Measurements from ENCODE around the gene CD55.

CD55 gene

GRCh38 chr1:207323425-207324225 is 2.1 kb downstream of the CD55 start:
- no peak overlapping the region for H3K9ac ChIP-seq (ENCODE audit: low read length)
- H3K4me1 ChIP-seq (ENCODE audit: control insufficient read depth in 1 of 2, insufficient read depth in 2 of 2, low read length in 2 of 2): peaks cover 0 to 3% of the 10 kb centered on the region in 2 experiments
- no peak for DNase-seq
- H3K4ac ChIP-seq (ENCODE audit: low read depth, low read length): no peak overlapping the region
- peaks cover 8% of the 10 kb centered on the region for H3K79me1 ChIP-seq (ENCODE audit: low read length)
- no peaks in the 10 kb centered on the region for H3K9me3 ChIP-seq (ENCODE audit: insufficient read depth, low read depth, low read length)
- no peak overlapping the region for H4K91ac ChIP-seq (ENCODE audit: low read depth, low read length)
- no CpG with 5 or more reads among the region's 5 CpGs for WGBS (ENCODE audit: extremely low coverage, insufficient coverage, insufficient read length)
- H2AFZ ChIP-seq (ENCODE audit: insufficient read depth, low read length, poor library complexity): no peak overlapping the region
- no peak overlapping the region for H3K23ac ChIP-seq (ENCODE audit: low read length)
- no peaks in the 10 kb centered on the region for H3K27me3 ChIP-seq (ENCODE audit: insufficient read depth, low read length)
- no peak overlapping the region for H3K14ac ChIP-seq (ENCODE audit: low read length)
- no peak overlapping the region for H3K4me2 ChIP-seq (ENCODE audit: low read length)
- H3K79me2 ChIP-seq (ENCODE audit: control insufficient read depth, insufficient read depth, low read length, poor library complexity): peaks cover 5% of the 10 kb centered on the region
- H3K18ac ChIP-seq (ENCODE audit: low read length): no peak overlapping the region
- no peak overlapping the region for H2BK12ac ChIP-seq (ENCODE audit: low read length)
- no peak overlapping the region for H4K8ac ChIP-seq (ENCODE audit: low read depth, low read length)
- H4K12ac ChIP-seq (ENCODE audit: low read depth, low read length): no peak overlapping the region
- no peak overlapping the region for H2BK120ac ChIP-seq (ENCODE audit: insufficient read depth, low read length, poor library complexity)
- no peak overlapping the region for H2AK5ac ChIP-seq (ENCODE audit: low read length)
- no peak overlapping the region for H3K27ac ChIP-seq (ENCODE audit: low read depth, low read length)
- no peak overlapping the region for H2BK5ac ChIP-seq (ENCODE audit: low read depth, low read length, poor library complexity)
- H3K36me3 ChIP-seq (ENCODE audit: control insufficient read depth in 1 of 2, insufficient read depth in 2 of 2, low read length in 2 of 2): no peaks in the 10 kb centered on the region
- H3K4me3 ChIP-seq (ENCODE audit: low read depth, low read length): no peak overlapping the region

DNA sequence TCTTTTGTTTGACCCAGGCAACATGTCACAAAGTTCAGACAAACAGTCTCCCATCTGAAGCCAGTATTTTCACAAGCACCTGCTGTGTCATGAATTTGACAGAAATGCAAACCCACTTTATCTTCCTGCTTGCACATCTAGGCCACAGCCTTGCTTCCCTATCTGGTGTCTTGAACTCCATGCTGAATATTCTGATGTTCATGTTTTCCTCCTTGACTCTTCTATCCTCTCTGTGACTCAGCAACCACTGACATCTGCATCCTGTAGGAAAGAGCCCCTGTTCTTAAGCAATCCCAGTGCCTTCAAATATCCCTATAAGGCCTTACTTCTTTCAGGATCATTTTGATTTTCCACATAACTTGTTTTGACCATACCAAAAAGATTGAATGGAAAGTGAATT is 6.5 kb downstream of the CD55 start:
- H3K4me2 ChIP-seq (ENCODE audit: low read length): no peak overlapping the region
- H3K4me3 ChIP-seq (ENCODE audit: low read depth, low read length): no peak overlapping the region
- H3K18ac ChIP-seq (ENCODE audit: low read length): no peak overlapping the region
- H2BK5ac ChIP-seq (ENCODE audit: low read depth, low read length, poor library complexity): no peak overlapping the region
- H3K79me2 ChIP-seq (ENCODE audit: control insufficient read depth, insufficient read depth, low read length, poor library complexity): no peaks in the 10 kb centered on the region
- no peak overlapping the region for H3K27ac ChIP-seq (ENCODE audit: low read depth, low read length)
- H3K36me3 ChIP-seq (ENCODE audit: control insufficient read depth in 1 of 2, insufficient read depth in 2 of 2, low read length in 2 of 2): peaks cover 0 to 3% of the 10 kb centered on the region in 2 experiments
- no peak overlapping the region for H4K12ac ChIP-seq (ENCODE audit: low read depth, low read length)
- H3K4me1 ChIP-seq (ENCODE audit: control insufficient read depth in 1 of 2, insufficient read depth in 2 of 2, low read length in 2 of 2): no peaks in the 10 kb centered on the region
- no peak overlapping the region for H4K91ac ChIP-seq (ENCODE audit: low read depth, low read length)
- no peak overlapping the region for H2AK5ac ChIP-seq (ENCODE audit: low read length)
- no peak overlapping the region for H4K8ac ChIP-seq (ENCODE audit: low read depth, low read length)
- no peak overlapping the region for H3K4ac ChIP-seq (ENCODE audit: low read depth, low read length)
- H3K9ac ChIP-seq (ENCODE audit: low read length): no peak overlapping the region
- no peak overlapping the region for H2BK12ac ChIP-seq (ENCODE audit: low read length)
- no peaks in the 10 kb centered on the region for H3K27me3 ChIP-seq (ENCODE audit: insufficient read depth, low read length)
- DNase-seq: no peak
- H3K14ac ChIP-seq (ENCODE audit: low read length): no peak overlapping the region
- H2BK120ac ChIP-seq (ENCODE audit: insufficient read depth, low read length, poor library complexity): no peak overlapping the region
- H3K79me1 ChIP-seq (ENCODE audit: low read length): no peaks in the 10 kb centered on the region
- H3K23ac ChIP-seq (ENCODE audit: low read length): no peak overlapping the region
- no peaks in the 10 kb centered on the region for H3K9me3 ChIP-seq (ENCODE audit: insufficient read depth, low read depth, low read length)
- H2AFZ ChIP-seq (ENCODE audit: insufficient read depth, low read length, poor library complexity): no peak overlapping the region

DNA sequence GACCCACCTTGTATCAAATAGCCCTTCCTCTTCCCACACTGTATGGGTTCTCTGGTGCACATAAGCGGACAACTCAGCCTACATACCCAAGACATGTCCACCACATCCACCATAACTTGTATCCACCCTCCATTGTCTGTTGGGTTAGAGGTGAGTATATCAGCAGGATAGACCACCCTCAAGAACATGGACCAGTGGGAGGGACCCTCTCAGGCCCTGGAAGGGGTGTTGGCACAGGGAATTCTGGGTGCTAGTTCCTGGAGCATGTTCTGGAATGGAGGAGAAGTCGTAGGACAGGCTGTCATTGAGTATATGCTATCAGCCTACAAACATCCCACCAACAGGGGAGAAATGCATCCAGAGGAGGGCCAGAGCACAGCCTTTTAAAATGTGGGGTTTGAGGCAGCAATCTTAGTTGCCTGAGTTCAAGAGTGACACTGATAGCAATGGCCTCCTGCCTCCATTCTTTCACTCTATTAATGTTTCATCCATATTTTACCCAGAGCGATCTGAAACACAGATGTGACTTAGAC is 7.5 kb downstream of the CD55 start:
- H3K79me1 ChIP-seq (ENCODE audit: low read length): no peaks in the 10 kb centered on the region
- no peak overlapping the region for H2BK5ac ChIP-seq (ENCODE audit: low read depth, low read length, poor library complexity)
- no peak overlapping the region for H4K8ac ChIP-seq (ENCODE audit: low read depth, low read length)
- H3K79me2 ChIP-seq (ENCODE audit: control insufficient read depth, insufficient read depth, low read length, poor library complexity): no peaks in the 10 kb centered on the region
- no peak overlapping the region for H3K23ac ChIP-seq (ENCODE audit: low read length)
- no peak overlapping the region for H3K4me3 ChIP-seq (ENCODE audit: low read depth, low read length)
- no peak overlapping the region for H3K4me2 ChIP-seq (ENCODE audit: low read length)
- H2BK120ac ChIP-seq (ENCODE audit: insufficient read depth, low read length, poor library complexity): no peak overlapping the region
- H3K4me1 ChIP-seq (ENCODE audit: control insufficient read depth in 1 of 2, insufficient read depth in 2 of 2, low read length in 2 of 2): no peaks in the 10 kb centered on the region
- no peak overlapping the region for H4K91ac ChIP-seq (ENCODE audit: low read depth, low read length)
- H4K12ac ChIP-seq (ENCODE audit: low read depth, low read length): no peak overlapping the region
- no peaks in the 10 kb centered on the region for H3K27me3 ChIP-seq (ENCODE audit: insufficient read depth, low read length)
- no peak overlapping the region for H3K9ac ChIP-seq (ENCODE audit: low read length)
- no peaks in the 10 kb centered on the region for H3K9me3 ChIP-seq (ENCODE audit: insufficient read depth, low read depth, low read length)
- no peak overlapping the region for H2BK12ac ChIP-seq (ENCODE audit: low read length)
- DNase-seq: no peak
- no peak overlapping the region for H3K27ac ChIP-seq (ENCODE audit: low read depth, low read length)
- H2AFZ ChIP-seq (ENCODE audit: insufficient read depth, low read length, poor library complexity): no peak overlapping the region
- no peak overlapping the region for H3K18ac ChIP-seq (ENCODE audit: low read length)
- no peak overlapping the region for H3K14ac ChIP-seq (ENCODE audit: low read length)
- no peak overlapping the region for H2AK5ac ChIP-seq (ENCODE audit: low read length)
- H3K36me3 ChIP-seq (ENCODE audit: control insufficient read depth in 1 of 2, insufficient read depth in 2 of 2, low read length in 2 of 2): peaks cover 0 to 3% of the 10 kb centered on the region in 2 experiments
- no CpG with 5 or more reads among the region's 3 CpGs for WGBS (ENCODE audit: extremely low coverage, insufficient coverage, insufficient read length)
- H3K4ac ChIP-seq (ENCODE audit: low read depth, low read length): no peak overlapping the region

- no peak overlapping the region for H3K4me3 ChIP-seq (ENCODE audit: low read depth, low read length)
- no peaks in the 10 kb centered on the region for H3K79me2 ChIP-seq (ENCODE audit: control insufficient read depth, insufficient read depth, low read length, poor library complexity)
- H2BK5ac ChIP-seq (ENCODE audit: low read depth, low read length, poor library complexity): no peak overlapping the region
- no CpG with 5 or more reads among the region's 3 CpGs for WGBS (ENCODE audit: extremely low coverage, insufficient coverage, insufficient read length)
- H4K8ac ChIP-seq (ENCODE audit: low read depth, low read length): no peak overlapping the region
- H3K27ac ChIP-seq (ENCODE audit: low read depth, low read length): no peak overlapping the region
- H4K12ac ChIP-seq (ENCODE audit: low read depth, low read length): no peak overlapping the region
- H2AFZ ChIP-seq (ENCODE audit: insufficient read depth, low read length, poor library complexity): no peak overlapping the region
- peaks cover 0 to 3% of the 10 kb centered on the region in 2 experiments for H3K36me3 ChIP-seq (ENCODE audit: control insufficient read depth in 1 of 2, insufficient read depth in 2 of 2, low read length in 2 of 2)
- H4K91ac ChIP-seq (ENCODE audit: low read depth, low read length): no peak overlapping the region
- no peak for DNase-seq
- H3K14ac ChIP-seq (ENCODE audit: low read length): no peak overlapping the region
- no peak overlapping the region for H3K9ac ChIP-seq (ENCODE audit: low read length)
- no peak overlapping the region for H2BK120ac ChIP-seq (ENCODE audit: insufficient read depth, low read length, poor library complexity)
- H2BK12ac ChIP-seq (ENCODE audit: low read length): no peak overlapping the region
- no peak overlapping the region for H2AK5ac ChIP-seq (ENCODE audit: low read length)
- H3K4ac ChIP-seq (ENCODE audit: low read depth, low read length): no peak overlapping the region
- H3K27me3 ChIP-seq (ENCODE audit: insufficient read depth, low read length): no peaks in the 10 kb centered on the region
- H3K4me1 ChIP-seq (ENCODE audit: control insufficient read depth in 1 of 2, insufficient read depth in 2 of 2, low read length in 2 of 2): no peaks in the 10 kb centered on the region
- H3K18ac ChIP-seq (ENCODE audit: low read length): no peak overlapping the region
- H3K9me3 ChIP-seq (ENCODE audit: insufficient read depth, low read depth, low read length): no peaks in the 10 kb centered on the region
- no peak overlapping the region for H3K23ac ChIP-seq (ENCODE audit: low read length)
- H3K4me2 ChIP-seq (ENCODE audit: low read length): no peak overlapping the region
- no peaks in the 10 kb centered on the region for H3K79me1 ChIP-seq (ENCODE audit: low read length)
Observed at GRCh38 chr1:207329469-207329868, 8.0 kb downstream of the CD55 start.
